Pulmonary artery endothelial cell (primary cell): ENCODE data around the gene ABLIM1. TPM values are rescaled to one million over a fixed set of nuclear protein-coding genes. Genes with fewer than 3 reads are reported as not detected.

ENCODE experiments used
- DNase-seq: peaks from one replicate; pipeline ENCODE4 v3.0.0-alpha.2; 2011; ENCODE audit warnings: low read depth, low spot score
- total RNA-seq: library from RNA; depleted of rRNA; stranded (reverse); fragments of >200 nt; gene quantifications from 2 replicates; pipeline ENCODE4 v1.2.3, GENCODE V29; 2014

ABLIM1 gene
- total RNA-seq, 1 donor from 2014 or later = 56.3 TPM

DNA sequence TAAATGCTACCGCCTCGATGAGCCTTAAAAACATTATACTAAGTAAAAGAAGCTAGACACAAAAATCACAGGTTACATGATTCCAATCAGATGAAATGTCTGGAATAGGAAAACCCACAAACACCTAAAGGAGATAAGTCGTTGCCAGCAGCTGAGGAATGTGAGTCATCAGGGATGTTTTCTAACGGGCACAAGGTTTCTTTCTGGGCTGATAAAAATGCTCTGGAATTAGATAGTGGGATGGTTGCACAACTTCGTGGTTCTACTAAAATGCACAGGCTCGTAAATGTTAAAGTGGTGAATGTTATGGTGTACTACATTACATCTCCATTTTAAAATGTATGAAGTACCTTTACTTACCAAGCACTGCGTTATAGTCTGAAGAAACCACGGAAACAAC is 9.7 kb downstream of the ABLIM1 start:
- no peak for DNase-seq

DNA sequence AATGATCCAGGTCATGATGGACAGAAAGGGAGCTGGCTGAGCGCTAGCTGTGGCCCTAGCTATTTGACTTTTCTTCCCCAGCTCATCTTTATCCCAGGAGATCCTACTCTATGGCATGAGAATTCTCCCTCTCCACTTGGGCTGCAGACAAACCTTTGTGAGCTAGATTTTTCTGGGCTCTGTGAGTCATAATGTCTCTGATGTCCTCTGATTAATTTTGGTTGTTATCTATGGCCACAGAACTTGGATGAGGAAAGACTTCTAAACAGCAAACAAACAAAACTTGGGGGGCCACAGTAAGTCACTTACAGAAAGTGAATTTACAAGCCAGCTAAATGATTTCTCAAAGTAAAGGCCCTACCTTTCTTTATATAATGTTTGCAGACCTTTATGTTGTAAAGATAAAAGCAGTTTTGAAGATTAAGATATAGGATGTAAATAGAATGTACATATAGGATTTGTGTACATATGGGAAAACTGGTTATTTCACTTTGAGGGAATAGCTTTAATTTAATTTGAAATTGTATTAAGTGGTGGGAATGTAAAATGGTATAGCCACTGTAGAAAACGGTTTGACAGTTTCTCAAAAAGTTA is 10.4 kb downstream of the ABLIM1 start:
- no peak for DNase-seq

DNA sequence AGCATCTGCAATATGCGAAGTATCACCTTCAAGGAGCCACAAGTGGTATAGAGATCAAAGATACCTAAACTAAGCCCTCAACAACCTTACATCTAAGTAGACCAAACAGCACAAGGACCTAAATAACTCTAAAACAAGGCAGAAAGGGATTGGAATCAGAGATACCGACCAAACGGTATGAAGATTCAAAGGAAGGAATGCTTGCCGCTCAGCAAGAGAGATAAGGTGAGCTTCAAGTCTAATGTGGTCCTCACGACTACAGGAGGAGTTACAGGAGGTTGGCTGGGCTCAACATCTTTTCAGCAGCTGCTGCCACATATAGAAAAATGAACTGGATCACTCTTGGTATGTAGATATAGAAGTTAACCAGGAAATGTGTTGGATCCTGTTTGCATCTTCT is 11.6 kb downstream of the ABLIM1 start:
- no peak for DNase-seq

DNA sequence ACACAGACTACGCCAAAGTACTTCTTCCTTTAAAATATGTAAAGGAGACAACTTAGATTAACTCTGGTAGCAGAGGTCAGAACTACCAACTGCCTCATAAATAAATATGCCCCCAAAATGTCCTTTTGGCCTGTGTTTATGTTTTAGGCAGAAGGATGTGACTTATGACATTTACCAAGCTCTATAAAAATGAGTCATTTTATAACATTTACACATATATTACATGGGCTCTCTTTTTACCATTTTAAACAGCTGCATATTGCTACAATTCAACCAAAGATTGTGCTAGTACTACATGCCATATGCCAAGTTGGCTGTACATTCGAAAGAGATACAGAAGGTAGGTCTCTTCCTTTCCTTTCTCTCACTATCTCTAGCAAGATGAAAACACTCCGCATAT is 12.4 kb downstream of the ABLIM1 start:
- DNase-seq = no peak

DNA sequence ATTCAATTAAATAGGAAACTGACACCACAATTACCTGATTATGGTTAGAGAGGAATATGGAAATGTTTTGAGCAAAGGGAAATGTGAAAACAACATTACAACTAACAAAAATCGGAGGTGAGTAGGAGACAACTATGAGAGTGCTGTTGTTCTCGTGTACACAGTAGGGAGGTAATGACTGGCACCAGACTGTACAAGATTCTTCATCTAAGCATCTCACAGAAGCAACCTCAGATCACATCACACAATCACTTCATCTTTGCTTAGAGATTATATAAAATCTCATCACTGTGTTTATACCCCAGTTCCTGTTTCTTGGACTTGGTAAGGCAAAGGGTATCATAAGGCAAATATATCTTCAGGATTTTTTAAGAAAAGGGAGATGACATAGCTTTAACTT is 14.9 kb downstream of the ABLIM1 start:
- no peak for DNase-seq

DNA sequence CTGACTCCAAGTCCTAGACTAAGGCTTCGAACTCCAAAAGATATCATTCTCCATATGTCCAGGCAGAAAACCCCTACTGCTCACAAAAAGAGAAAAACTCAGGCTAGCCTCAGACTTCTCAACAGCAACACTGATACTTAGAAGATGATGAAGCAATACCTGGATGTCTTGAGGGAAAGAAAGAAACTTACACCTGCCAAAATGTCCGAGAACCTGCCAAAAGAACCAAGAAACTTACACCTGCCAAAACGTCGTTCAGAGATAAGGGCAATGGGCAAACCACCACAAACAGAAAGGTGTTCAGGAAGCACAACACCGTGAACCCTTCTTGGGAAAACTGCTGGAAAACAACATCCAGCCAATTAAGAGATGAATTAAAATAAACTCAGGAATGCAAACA is 15.3 kb downstream of the ABLIM1 start:
- DNase-seq = no peak

DNA sequence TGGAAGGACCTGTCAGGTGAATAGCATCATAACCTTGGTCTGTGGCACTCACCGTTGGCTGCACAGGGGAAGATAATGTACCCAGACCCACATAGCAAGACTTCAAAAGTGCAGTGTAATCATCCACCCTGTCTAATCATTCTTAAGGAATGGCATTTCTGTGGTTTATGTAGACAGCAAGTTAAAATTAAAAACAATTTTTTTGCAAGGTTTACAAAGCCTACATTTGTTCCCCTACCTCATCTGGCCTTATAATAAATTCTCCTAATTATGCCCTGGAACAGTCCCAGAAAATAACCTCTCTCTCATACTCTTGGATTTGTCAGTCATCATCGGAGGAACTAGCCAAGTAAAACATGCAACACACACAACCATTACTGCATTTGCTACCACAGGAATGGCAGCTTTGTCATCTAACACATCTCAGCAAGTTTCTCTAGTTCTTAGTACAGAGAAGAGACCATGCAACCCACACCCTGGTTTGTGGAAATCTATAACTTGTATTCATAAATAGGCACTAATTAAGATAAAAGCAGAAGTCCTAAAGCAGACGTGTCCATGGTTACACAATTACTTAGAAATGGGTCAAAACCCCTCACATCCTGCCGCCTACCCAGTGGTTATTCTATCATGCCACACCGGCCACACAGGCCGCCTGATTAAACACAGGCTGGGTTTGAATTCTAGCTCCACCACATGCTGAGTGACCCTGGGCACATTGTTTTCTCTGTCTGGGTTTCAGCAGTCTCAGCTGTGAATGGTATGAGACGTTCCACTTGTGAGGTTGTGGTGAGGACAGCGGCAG is 19.1 kb downstream of the ABLIM1 start:
- DNase-seq = no peak

DNA sequence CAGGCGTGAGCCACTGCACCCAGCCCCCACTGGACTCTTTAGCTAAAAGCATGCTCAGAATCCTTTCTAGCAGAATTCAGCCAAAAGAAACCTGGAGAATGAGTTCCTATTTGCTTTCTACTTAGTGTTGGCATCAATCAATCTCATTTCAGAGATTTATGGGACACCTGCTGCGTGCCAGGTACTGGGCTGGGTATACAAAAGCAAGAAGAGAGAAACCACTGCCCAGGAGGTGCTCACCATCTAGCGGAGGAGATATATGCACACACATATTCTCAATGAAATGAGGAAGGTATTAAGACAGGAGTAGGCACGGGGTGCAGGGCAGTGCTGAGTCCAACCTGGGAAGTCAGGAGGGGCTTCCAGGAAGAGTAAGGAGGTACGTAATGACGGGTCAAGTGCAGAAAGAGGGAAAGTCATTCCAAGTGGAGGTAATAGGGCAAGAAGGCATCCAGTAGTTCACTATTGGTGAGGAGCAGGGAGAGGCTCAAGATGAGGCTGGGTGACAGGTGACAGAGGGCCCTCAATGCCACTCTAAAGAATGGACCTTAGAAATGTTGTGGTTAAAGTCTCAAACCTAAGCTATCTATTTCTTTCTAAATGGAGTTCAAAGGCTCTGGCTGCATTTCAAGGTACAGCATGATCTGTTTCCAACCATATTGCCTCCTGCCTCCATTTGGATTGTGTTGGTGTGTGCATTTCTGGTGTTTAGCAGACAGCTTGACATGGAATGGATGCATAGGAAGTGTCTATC is 22.1 kb downstream of the ABLIM1 start:
- DNase-seq = no peak

DNA sequence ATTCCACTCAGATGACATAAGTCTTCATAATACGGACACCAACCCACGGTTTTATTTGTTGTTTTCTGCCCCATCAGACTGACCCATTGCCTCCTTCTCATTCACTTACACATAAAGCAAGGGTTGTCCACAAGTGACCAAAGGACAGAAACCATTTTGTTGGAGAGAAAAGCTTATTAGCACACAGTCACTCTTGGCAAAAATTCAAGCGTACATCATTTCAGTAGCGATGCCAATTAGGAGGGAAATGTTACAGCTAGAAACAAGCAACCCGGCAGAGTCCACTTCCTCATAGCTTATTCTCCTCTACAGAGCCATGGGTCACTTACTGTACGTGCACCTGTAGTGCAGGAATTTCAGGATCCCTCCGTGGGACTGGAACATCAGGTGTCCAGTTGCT is 23.0 kb downstream of the ABLIM1 start:
- no peak for DNase-seq

DNA sequence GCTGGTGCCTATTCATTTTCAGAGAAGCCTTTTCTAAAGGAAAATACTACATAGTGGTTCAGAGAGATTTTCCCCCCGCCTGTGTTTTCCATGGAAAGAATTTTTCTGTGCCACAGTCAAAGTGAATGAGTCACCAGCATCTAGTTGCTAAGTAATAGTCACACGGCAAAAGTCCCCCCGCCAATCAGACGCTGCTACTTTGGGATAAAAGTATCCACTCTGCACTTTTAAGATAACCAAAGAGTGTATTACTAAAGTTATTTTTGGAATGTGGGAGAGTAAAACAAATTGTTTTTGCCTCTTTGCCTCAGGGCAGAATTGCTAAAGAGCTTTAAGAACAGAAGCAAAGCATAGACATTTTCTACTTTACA is 23.5 kb downstream of the ABLIM1 start:
- DNase-seq = peak; percentile 77

DNA sequence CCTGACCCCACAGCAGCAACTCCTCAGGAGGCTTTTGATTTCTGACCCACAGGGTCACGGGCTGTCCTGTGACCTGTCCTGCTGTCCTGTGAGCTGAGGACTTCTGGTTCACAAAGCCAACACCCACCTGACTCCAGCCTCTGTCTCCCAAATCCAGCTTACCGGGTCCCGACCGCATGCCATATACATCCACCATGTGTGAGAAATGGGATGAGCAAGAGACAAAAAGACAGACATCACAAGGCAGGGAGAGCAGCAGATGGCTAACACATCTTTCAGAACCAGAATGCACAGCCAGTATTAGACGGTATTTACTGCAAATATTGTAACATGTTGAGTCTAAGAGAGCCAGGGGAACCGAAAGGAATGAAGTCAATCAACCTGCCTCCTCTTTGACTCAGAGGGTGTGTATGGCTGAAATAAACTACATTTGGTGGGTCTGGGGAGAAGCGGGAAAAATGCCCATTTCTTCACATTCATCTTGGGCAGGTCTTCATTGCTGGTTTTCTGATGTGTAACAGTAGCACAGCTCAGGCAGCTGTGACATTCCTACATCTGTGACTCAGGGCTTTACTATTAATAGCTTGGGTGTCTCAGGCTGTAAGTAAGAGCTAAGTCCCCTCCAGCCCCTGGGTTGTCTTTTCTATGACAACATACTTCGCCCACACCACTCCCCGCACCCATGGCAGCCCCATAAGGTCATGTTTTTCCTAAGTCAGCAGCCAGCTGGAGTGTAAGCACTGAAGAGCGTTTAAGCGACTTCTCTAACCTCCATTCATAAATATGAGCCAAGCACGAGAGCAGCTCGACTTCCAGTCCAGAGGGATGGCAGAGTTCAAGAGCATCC is 25.0 kb downstream of the ABLIM1 start:
- no peak for DNase-seq

DNA sequence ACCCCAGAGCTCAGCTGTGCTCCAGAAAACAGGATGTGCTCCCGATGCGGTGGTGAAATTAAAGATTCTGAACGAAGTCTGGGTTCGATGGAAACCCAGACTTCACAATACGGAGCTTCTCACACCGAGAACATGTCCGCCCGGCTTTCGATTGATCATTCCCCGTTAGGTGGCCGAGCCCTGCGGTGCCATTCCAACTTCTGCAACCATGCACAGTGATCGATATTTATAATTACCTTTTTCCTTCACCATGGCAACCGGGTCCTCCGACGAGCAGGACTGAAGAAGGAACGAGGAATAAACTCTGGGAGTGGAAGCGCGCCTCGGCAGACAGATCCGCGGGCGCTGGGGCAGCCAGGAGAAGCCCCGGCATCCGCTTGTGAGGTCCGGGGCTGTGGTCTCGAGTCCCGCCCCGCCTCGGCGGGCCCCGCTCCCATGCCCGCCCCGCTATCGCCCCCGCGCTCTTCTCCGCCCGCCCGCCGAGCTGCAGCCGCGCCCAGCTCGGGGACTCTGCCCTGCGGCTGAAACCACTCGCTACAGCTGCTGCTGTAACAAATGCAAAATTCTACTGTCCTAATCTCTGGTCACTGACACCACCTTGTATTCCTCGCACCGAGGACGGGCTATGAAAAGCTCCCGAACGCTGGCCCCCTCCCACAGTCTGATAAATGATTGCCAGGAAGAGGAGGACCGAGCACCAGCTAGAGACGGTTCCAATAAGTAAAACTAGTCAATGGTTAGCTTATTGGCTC is 26.2 kb downstream of the ABLIM1 start:
- DNase-seq = no peak

DNA sequence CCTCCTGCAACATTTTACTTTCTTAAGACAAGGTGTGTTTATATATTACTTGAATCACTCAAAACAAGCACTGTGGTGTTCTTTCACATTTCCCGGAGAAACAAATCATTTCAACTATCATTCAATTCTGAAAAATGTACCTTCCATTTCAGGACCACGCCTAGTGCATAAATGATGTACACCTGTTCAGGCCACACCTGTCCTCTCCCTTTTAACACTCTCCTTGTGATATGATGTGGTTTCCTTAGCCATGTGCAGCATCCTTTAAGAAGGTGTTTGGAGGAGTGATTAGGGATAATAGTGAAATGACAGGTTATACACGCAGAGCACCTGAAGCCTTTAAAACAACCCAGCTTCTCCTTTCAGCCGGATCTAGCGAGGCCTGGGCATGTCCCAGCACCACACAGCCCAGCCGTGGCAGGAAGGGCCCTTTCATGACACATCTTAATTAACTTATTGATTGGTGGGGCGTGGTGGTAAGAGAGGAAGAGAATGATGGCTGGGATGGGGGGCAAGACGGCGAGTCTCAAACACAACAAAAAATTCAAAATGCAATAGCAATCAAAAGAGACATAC is 26.9 kb downstream of the ABLIM1 start:
- DNase-seq = no peak

DNA sequence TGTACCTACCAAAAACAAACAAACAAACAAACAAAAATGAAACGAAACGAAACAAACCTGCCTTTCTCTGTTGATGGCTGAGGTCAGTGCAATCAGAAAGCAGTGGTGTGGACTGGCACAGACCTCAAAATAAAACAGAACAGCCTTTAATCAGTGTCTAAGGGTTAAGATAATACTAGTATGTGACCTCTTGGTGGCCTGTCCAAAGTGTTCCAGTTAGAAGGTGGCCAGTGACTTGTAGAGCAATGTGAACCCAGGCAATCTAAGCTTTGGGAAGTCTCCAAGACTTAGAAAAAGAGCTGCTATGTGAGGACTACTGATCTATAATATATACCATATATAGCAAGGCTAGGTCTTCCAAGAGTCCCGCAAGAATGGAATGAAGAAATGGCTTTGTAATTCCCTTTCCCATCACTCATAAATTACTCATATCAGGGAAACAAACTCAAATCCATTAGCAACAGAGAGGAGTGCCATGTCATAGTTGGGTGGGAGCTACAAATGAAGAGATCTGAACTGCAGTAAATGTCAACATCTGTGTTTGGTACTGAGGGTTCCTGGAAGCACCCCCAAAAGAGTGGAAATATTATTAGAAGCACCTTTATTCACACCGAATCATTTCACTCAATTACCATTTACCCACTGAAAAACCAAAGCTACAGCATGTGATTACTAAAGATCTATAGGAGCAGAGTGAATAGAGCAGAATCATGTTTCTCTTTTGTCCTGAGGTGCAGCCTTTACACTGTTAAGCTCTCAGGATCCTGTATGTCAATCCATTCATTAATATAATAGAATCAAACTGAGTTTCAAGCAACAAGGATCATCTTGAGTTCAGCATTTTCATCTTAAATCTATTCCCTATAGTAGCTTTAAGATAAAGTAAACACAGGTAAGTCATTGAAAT is 28.0 kb downstream of the ABLIM1 start:
- DNase-seq = no peak

DNA sequence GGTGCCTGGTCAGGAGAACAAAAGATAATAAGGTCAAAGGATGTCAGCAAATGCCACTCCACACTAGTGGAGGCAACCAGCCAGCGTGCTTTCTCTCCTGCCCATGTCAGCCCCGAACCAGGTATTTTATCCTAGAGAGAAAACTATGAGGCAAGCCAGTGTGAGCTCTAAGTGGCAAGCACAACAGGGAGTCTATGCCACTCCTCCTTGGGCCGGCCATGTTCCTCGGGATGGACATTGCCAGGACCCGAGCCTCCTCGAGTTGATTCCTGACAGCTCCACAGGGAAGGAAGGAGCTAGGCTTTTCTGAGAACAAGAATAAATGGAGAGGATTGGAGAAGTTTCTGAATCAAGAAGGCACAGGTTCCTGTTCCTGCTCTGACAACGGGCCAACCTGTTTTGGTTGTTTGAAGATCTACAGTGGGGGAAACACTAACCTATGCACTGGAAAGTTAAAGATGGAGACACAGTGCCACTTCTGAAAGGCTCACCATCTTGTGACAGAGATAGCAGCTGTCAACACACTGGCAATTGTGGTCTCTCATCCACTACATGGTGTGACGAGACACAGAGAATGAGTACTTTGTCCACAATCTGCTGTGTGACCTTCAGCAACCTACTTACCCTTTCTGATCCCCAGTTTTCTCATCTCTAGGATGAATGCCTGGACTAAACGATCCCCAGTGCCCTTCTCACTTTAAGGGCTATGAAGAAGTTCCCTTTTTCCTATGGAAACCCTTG is 28.8 kb downstream of the ABLIM1 start:
- no peak for DNase-seq

DNA sequence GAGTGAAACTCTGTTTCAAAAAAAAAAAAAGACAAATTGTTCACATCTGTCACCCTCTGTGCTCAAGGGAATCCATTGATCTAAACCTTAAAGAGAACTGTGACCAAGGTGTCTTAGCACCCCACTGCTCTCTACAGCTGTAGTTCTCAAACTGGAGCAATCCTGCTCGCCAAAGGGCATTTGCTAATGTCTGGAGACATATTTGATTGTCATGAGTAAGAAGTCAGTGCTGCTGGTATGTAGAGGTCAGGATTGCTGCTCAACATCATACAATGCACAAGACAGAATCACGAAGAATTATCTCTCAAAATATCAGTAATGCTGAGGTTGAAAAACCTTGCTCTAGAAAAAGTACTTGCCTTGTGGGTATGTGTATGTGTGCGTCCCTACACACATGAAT is 30.0 kb downstream of the ABLIM1 start:
- DNase-seq = no peak

DNA sequence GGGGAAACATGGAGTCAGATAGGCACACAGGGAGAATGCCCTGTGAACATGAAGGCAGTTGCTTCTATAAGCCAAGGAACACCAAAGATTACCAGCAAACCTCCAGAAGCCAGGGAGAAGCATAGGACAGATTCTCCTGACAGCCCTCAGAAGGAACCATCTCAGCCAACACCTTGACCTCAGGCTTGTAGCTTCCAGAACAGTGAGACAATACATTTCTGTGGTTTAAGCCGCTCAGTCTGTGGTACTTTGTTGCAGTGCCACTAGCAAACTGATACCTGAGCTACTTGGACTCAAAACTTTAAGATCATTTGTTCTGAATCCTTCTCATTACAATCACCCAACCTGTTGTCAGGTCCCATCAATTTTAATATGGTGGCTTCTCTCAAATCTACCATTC is 31.2 kb downstream of the ABLIM1 start:
- DNase-seq = no peak

DNA sequence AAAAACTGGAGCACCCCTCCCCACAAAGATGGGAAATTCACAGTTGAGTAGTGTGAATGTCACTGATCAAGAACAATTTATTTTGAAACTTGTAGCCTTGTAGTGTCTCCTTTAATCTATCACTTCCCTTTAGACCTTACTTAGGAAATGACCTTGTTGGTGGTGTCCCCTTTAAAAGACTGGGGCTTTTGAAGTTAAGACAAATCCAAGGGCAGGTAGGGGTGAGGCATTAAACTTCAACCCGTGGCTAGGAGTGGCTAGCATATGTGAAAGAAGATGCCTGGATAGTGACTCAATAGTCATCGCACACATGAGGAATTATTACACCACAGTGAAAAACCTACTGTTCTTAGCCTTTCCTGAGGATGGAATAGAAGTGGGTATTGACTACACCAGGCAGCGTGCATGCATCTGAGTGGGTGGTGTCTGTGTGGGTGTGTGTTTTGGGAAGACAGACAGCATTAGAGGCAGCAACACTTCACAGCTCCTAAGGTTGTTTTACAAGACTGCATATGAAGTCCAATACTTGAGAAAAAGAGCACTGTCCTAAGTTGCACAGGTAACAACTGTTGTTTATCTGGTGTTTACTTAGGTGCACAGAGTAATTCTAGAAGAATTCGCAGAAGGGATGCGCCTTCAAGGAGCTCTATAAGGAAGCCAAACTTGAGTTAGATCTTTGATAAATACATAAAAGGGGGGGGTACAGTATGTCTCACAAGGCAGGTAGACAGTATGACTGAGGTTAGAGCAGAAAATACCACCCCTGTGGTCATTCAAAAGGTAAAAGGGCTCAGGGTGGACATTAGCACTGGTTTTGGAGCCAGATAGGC is 32.9 kb downstream of the ABLIM1 start:
- DNase-seq = no peak
